ENCODE data around the gene AFAP1.

The AFAP1 gene

DNA sequence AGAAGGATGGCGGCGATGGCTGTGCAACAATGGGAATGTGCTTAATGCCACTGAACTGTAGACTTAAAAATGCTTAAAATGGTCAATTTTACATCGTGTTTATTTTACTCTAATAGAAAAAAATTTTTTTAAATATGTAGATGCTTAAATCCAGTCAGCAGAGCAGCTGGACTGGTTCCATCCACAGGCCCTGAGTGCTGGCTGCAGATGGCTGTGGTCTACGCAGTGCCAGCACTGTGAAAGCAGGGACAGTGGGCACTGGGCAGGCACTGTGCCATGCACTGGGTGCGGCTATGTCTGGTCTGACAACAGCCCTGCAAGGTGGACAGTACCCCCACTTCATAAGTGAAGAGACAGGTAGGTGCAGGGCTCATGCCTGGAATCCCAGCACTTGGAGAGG is 175.2 kb downstream of the AFAP1 start:
- no peak for DNase-seq

- DNase-seq, result no peak
These were observed 175.9 kb downstream of the AFAP1 start for GRCh38 chr4:7763788-7764187.

DNA sequence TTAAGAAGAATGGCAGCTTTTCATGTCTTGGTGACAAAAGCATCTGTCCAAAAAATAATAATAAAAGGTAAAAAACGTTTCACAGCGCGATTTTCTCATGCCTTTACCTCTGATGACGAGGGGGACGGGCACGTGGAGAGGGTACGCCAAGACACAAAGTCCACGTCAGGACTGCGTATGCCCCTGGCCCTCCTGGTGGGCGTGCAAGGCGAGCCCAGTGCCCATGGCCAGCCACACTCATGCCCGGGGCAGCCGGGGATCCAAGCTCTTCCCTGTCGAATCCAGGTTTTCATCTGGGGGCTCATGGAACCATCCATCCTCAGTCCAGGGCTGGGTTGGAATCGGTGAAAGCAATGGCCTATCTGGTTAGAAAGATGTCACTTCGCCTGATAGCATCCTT is 176.6 kb downstream of the AFAP1 start:
- no peak for DNase-seq

DNA sequence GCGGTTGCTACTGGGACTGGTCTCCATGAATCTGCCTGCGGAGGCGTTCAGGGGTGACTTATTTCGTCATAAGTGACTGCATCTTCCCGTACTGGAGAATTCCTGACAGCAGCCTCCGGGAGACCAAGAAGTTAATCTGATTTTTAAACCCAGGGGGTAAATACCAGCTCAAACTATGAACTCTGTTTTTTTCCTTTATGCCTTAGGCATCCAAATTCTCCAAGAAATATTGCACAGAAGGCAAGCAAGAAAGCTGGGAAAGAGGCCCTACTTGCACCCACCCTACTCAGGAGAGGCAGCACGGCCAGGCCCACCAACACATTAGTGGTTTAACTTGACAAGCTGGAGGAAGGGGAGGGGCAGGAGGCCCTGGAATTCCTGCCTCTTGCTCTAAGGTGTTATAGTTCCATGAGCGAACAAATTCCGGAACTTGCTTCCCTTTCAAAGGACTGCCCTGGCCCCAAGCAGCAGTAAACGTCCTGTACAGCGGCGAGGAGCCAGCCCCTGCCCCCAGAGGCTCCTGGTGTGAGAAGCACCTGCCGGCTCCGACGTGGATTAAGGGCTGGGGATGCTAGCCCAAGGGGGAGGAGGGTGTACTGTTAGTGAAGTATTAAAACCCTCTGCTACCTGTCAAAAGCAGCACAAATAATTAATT is 177.2 kb downstream of the AFAP1 start:
- DNase-seq, result no peak

- DNase-seq, result peak; percentile 3
These were observed 177.9 kb downstream of the AFAP1 start for GRCh38 chr4:7761720-7762119.

DNA sequence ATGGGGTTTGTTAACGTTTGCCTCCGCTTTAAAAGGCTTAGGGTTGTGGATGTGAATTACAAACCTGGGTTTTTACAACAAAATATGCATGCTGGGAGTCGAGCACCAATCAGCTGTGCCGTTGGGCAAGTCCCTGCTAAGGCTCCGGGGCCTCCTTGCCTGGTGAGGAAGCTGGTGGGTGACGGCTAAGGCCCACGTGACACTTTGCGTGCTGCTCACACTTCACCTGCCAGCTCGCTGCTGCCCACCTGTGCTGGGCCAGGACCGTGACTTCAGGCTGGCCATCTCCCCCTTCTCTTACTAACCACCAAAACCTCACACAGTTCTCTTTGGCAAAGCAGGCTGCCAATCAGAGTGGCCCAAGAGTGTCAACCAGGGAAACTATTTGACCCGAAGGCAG is 178.3 kb downstream of the AFAP1 start:
- DNase-seq, result no peak

GRCh38 chr4:7760706-7761105 is 179.0 kb downstream of the AFAP1 start:
- no peak for DNase-seq

GRCh38 chr4:7760228-7760627 is 179.4 kb downstream of the AFAP1 start:
- DNase-seq, result no peak

DNA sequence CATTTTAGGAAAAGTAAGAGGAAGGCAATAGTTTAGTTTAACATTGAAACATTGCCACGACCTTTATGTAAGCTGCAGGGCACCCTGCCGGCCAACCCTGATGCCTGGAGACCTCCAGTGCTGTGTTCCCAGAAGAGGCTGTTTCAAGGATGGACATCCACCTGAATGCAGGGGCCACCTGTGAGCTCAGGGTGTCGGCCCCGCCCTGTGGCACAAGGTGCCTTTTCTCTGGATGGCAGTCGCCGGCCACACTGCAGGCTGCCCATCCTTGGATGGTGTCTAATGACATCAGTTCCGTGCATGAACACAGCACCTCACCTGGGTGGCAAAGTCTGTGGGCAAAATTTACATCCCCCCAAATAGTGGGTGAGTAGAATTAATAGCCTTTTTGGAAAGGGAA is 180.0 kb downstream of the AFAP1 start:
- DNase-seq, result no peak

- DNase-seq, result no peak
These were observed 180.4 kb downstream of the AFAP1 start for GRCh38 chr4:7759216-7759615.

DNA sequence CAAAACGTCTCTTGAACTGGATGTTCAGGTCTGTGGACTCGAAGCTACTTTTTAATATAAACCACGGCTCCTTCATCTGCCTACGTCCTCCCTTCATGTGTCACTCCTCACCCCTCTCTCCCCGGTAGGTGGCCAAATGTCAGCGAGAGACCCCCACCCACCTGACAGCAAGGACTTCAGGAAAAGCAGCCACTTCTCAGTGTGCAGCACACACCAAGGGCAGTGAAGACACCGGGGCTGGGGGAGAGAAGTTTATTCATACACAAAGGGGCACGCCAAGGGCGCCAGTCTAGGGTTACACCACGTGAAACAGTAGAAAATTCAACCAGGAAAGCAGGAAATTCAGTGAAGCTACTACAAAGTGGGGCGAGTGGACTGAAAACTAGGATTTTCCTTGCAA is 181.2 kb downstream of the AFAP1 start:
- DNase-seq, result no peak

DNA sequence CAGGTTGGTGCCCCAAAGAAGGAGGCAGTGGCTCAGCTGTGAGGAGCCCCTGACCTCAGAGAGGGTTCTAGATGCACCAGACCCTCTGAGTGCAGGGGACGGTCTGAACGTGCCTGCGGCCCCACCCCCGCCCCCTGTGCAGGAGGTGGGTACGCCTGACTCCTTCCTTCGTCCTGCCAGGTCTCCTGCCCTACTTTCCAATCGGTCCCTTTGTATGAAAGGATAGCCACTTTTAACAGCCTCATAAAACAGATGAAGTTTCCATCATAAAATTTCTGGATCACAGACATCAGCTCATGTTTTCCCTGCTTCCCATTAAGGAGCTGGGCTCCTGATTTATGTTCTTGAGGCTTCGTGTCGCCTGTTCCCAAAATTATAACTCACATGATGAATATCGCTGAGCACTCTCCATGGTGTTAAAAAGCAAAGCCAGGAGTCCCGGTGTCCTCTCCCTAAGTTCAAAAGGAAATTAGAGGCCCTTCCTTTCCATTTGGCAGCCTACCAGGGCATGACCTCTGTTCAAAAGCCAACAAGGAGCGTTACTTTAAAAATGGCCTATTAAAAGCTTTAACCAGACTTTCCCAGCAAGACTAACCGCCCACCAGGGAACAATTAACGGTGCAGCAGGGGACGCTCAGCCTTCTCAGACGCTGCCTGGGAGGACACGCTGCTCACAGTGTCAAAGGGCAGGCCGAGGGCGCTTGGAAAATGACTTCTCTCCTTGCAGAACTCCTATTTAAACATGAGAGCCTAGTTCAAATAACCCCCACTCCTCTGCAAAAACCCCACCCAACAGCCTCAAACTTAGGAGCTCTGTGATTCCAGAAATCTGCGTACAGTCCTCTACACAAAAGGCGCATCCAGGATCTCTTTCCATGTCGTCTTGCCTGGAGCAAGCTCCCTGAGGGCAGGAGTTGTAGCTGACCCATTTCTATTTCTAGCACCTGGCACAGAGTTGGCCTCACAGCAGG is 181.9 kb downstream of the AFAP1 start:
- no peak for DNase-seq

DNA sequence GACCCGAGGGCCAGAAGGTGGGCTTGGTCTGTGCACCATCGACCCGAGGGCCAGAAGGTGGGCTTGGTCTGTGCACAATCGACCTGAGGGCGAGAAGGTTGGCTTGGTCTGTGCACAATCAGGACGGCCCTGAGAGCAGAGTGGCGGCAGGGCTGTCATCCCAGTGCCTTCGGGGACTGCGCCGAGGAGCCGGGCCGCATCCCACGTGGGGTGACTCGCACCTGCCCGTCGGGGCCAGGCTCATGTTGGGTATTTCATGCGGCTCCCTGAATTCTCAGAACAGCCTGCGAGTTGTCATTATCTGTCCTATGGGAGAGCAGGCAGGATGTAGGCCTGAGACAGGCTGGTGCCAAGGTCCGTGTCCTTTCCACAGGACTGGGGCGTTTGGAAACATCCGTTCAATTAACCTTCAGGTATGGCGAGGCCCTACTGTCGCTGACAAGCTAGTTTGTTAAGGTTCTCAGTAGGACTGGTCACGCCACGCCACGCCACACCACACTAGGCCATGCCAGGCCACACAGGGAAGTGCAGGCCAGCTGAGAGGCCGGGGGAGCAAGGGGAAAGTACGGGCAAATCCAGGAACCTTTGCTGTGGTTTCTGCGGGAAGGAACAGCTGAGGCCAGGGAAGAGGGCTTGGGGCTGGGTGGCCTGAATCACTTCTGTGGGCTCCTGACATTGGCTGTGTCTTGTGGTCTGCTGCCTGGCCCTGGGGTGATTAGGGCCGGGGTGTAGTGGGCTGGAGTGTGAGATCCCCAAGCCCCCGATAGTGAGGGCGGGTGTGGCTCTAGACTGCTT is 182.9 kb downstream of the AFAP1 start:
- no peak for DNase-seq

GRCh38 chr4:7756071-7756470 is 183.6 kb downstream of the AFAP1 start:
- DNase-seq, result no peak

GRCh38 chr4:7755561-7755960 is 184.1 kb downstream of the AFAP1 start:
- no peak for DNase-seq

GRCh38 chr4:7754565-7755262 is 184.9 kb downstream of the AFAP1 start:
- DNase-seq, result no peak

- no peak for DNase-seq
These were observed 185.7 kb downstream of the AFAP1 start for GRCh38 chr4:7753931-7754465.

GRCh38 chr4:7753271-7753670 is 186.4 kb downstream of the AFAP1 start:
- no peak for DNase-seq

DNA sequence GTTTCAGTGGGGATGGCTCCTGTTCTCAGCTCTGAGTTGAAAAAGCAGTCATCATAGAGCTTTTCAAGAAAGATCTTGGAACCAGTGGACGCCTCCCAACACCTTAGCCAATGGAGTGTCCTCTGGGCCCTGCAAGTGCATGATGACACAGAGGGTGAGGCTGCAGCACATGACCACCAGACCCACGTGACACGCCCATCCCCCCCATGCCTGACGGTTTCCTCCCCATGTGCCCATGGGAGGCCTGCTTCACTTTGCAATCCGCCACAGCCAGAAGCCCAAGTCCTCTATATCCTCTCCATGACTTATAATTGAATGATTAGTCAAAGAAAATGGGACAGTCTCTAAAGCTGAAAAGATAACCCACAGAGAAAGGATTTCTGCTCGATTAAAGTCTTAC is 187.0 kb downstream of the AFAP1 start:
- no peak for DNase-seq

DNA sequence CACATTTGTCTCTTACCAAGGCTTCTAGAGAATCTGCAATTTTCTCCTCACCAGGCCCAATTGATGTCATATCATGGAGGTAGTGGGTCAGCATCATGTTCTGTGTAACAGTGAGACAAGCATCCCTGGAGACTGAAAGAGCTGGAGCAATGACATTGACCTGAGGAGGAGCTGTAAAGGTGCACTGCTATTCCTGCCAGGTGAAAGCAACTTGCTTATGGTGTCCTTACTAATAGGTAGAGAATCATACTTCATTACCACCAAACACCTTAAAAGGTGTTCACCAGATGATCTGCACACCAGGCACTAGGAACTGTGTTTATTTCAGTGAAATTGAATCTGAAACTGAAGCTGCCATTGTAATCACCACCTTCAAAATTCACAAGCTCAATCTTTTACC is 188.7 kb downstream of the AFAP1 start:
- DNase-seq, result no peak

GRCh38 chr4:7750523-7750922 is 189.1 kb downstream of the AFAP1 start:
- DNase-seq, result no peak

- DNase-seq, result no peak
These were observed 192.1 kb downstream of the AFAP1 start for GRCh38 chr4:7747566-7747965.

DNA sequence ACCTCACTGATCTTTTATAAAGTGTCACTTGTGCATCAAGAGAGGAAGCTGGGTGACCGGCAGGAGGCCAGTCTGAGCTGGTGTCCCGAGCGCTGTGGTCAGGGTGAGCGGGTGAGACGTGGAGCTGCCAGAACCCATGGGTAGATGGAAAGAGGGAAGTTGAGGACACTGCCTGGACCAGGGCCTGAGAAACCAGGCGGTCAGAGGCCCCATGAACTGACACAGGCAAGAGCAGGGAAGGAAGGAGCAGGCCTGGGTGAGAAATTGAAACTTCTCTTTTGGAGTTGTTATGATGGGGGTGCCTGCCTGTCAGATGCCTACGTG is 192.6 kb downstream of the AFAP1 start:
- DNase-seq, result no peak
